NB4 (cell line): ENCODE measurements around the gene SGCE.

ENCODE experiments used
- DNase-seq: peaks from one replicate; pipeline ENCODE4 v3.0.0; 2010; ENCODE audit warnings: low read depth
- H3K4me3 ChIP-seq: one replicate; pipeline ENCODE4 v1.5.1; 2011; ENCODE audit warnings: mild to moderate bottlenecking, low read depth, low read length, moderate library complexity
- CTCF ChIP-seq: IDR thresholded peaks from one replicate; pipeline ENCODE4 v1.5.1; 2012; ENCODE audit warnings: low read depth, low read length
- MYC ChIP-seq: IDR thresholded peaks from 2 replicates; pipeline ENCODE4 v1.6.1; 2011; ENCODE audit warnings: low read depth, low read length
- POLR2A ChIP-seq: IDR thresholded peaks from 2 replicates; pipeline ENCODE4 v1.6.1; 2011; ENCODE audit warnings: mild to moderate bottlenecking; ENCODE audit not compliant: insufficient read length; ENCODE audit errors: extremely low read depth
- TF ChIP-seq, protein P1 (sequence below): IDR thresholded peaks from 2 replicates; pipeline ENCODE4 v1.6.1; 2011; ENCODE audit warnings: low read depth, low read length

The SGCE gene

GRCh38 chr7:94615666-94616065 is 40.3 kb downstream of the SGCE start:
- no peak overlapping the region for H3K4me3 ChIP-seq
- TF ChIP-seq CTCF (no peak), POLR2A (no peak), MYC (no peak)
- TF ChIP-seq, protein P1, sequence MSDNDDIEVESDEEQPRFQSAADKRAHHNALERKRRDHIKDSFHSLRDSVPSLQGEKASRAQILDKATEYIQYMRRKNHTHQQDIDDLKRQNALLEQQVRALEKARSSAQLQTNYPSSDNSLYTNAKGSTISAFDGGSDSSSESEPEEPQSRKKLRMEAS = no peak

DNA sequence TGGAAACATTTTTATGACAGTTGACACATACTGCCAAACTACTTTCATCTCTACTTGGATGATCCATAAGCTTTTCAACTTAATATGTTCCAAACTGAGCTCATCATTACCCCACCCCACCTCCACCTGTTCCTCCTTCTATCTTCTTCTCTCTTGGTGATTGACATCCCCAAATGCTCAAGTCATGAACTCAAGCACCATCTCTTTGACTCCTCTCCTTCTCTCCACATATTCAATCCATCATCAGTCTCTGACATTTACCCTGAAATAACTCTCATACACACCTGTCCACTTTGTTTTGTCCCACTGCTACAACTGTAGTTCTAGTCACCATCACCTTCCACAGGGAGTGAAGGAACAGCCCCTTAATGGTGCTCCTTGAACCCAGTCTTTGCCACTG is 43.3 kb downstream of the SGCE start:
- no peak overlapping the region for H3K4me3 ChIP-seq
- no peak for TF ChIP-seq CTCF
- TF ChIP-seq, protein P1 = no peak
- no peak for TF ChIP-seq POLR2A
- no peak for TF ChIP-seq MYC
- no peak for DNase-seq

More at GRCh38 chr7:94615666-94616065, 40.3 kb downstream of the SGCE start:
- no peak for DNase-seq

GRCh38 chr7:94612253-94612652 is 43.7 kb downstream of the SGCE start:
- no peak for TF ChIP-seq MYC
- no peak for TF ChIP-seq POLR2A
- TF ChIP-seq, protein P1 = no peak
- TF ChIP-seq CTCF = no peak
- H3K4me3 ChIP-seq = no peak overlapping the region

DNA sequence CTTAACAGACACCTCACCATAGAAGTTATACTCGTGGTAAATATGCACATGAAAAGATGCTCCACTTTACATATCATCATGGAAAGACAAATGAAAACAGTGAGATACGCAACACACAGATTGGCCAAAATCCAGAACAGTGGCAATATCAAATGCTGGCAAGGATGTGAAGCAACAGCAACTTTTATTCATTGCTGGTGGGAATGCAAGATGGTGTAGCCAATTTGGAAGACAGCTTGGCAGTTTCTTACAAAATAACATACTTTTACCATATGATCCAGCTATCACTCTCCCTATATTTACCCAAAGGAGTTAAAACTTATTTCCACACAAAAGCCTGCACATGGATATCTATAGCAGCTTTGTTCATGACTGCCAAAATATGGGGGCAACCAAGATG is 46.4 kb downstream of the SGCE start:
- no peak for DNase-seq
- TF ChIP-seq, protein P1 = no peak
- TF ChIP-seq MYC (no peak), POLR2A (no peak), CTCF (no peak)
- no peak overlapping the region for H3K4me3 ChIP-seq

More at GRCh38 chr7:94612253-94612652, 43.7 kb downstream of the SGCE start:
- no peak for DNase-seq

DNA sequence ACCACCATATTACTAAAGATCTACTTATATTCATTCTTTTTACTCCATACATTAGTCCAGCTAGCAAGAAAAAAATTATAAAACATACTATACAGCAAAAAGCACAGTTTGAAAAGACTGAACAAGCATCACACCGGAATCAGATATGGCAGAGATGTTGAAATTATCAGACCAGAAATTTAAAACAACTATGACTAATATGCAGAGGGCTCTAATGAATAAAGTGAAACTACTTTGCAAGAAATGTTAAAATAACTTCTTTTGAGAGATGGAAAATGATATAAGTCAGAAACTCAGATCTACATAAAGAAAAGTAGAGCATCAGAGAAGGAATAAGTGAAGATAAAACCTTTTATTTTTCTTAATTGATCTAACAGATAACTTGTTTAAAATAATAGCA is 50.9 kb downstream of the SGCE start:
- TF ChIP-seq CTCF (no peak), MYC (no peak), POLR2A (no peak)
- TF ChIP-seq, protein P1 = no peak
- no peak for DNase-seq
- no peak overlapping the region for H3K4me3 ChIP-seq

DNA sequence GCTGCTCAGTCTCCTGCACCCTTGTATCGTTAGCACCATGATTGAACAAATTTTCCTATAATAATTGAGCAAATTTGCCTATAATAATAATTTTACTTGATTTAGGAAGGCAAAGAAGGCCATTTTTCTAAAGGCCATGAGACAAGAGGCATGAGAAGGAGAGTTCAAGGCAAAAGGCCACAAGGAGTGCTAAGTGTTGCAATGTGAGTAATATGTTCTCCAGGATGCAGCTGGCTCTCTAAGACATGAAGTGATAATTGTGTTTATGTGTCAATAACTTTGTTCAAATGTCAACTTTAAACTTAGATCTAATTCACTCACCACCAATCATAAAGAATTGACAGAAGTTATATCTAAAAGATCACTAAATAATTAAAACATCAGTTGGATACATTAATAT is 53.8 kb downstream of the SGCE start:
- no peak overlapping the region for H3K4me3 ChIP-seq
- TF ChIP-seq, protein P1 = no peak
- TF ChIP-seq POLR2A = no peak
- TF ChIP-seq MYC = no peak
- no peak for TF ChIP-seq CTCF
- no peak for DNase-seq
